Measurements from ENCODE around the gene TUBB. TPM values are rescaled to one million over a fixed set of nuclear protein-coding genes. Genes with fewer than 3 reads are reported as not detected.

TUBB gene
- total RNA-seq, 1 donor from 2014 or later = 136 TPM

GRCh38 chr6:30683980-30684338 lies 36.2 kb upstream of the TUBB start:
- FAIRE-seq (no peak), DNase-seq (ENCODE audit: low read depth) (no peak)
- Histone ChIP-seq H3K4me3 (ENCODE audit: low read depth, low read length) (peak overlapping the region; percentile 76), H3K27me3 (ENCODE audit: control insufficient read depth, insufficient read depth, low read length) (no peaks in the 10 kb centered on the region), H3K36me3 (ENCODE audit: control insufficient read depth, insufficient read depth, low read length) (peaks cover 6% of the 10 kb centered on the region)
- TF ChIP-seq CTCF (IDR thresholded peaks at IDR 0.05; ENCODE audit: insufficient read depth, low read length, severe bottlenecking) = no peak

- H3K27me3 ChIP-seq (ENCODE audit: control insufficient read depth, insufficient read depth, low read length) = no peaks in the 10 kb centered on the region
- peak overlapping the region; percentile 76 for H3K4me3 ChIP-seq (ENCODE audit: low read depth, low read length)
- DNase-seq (ENCODE audit: low read depth) (no peak), FAIRE-seq (no peak)
- TF ChIP-seq CTCF (IDR thresholded peaks at IDR 0.05; ENCODE audit: insufficient read depth, low read length, severe bottlenecking) = no peak
- H3K36me3 ChIP-seq (ENCODE audit: control insufficient read depth, insufficient read depth, low read length) = peaks cover 6% of the 10 kb centered on the region
Measured at GRCh38 chr6:30684386-30685156, 35.6 kb upstream of the TUBB start.

GRCh38 chr6:30685157-30686008 lies 34.8 kb upstream of the TUBB start:
- peak; percentile 22 for TF ChIP-seq CTCF (IDR thresholded peaks at IDR 0.05; ENCODE audit: insufficient read depth, low read length, severe bottlenecking)
- Histone ChIP-seq H3K36me3 (ENCODE audit: control insufficient read depth, insufficient read depth, low read length) (peaks cover 6% of the 10 kb centered on the region), H3K4me3 (ENCODE audit: low read depth, low read length) (peak overlapping the region; percentile 76), H3K27me3 (ENCODE audit: control insufficient read depth, insufficient read depth, low read length) (no peaks in the 10 kb centered on the region)
- FAIRE-seq = no peak
- DNase-seq (ENCODE audit: low read depth) = no peak

- Histone ChIP-seq H3K4me3 (ENCODE audit: low read depth, low read length) (peak within 1 kb of the TSS; percentile 76), H3K27me3 (ENCODE audit: control insufficient read depth, insufficient read depth, low read length) (no peaks in the 10 kb centered on the region), H3K36me3 (ENCODE audit: control insufficient read depth, insufficient read depth, low read length) (peaks cover 6% of the 10 kb centered on the region)
- DNase-seq (ENCODE audit: low read depth) = peak; percentile 27
- FAIRE-seq = no peak
- TF ChIP-seq CTCF (IDR thresholded peaks at IDR 0.05; ENCODE audit: insufficient read depth, low read length, severe bottlenecking) = no peak
Measured at GRCh38 chr6:30686009-30686907, 33.9 kb upstream of the TUBB start, which contains the start of gene PPP1R18. PPP1R18 (minus strand) TSS chr6:30686645; CDS start chr6:30686018, 627 bp downstream.

GRCh38 chr6:30686908-30687658 lies 33.1 kb upstream of the TUBB start:
- FAIRE-seq = no peak
- Histone ChIP-seq H3K4me3 (ENCODE audit: low read depth, low read length) (peak overlapping the region; percentile 76), H3K27me3 (ENCODE audit: control insufficient read depth, insufficient read depth, low read length) (no peaks in the 10 kb centered on the region), H3K36me3 (ENCODE audit: control insufficient read depth, insufficient read depth, low read length) (peaks cover 6% of the 10 kb centered on the region)
- DNase-seq (ENCODE audit: low read depth) = peak; percentile 94
- no peak for TF ChIP-seq CTCF (IDR thresholded peaks at IDR 0.05; ENCODE audit: insufficient read depth, low read length, severe bottlenecking)
